ENCODE measurements around the gene SPATS1.

Gene SPATS1

GRCh38 chr6:44342489-44342888 lies at the start of gene SPATS1:
Gene SPATS1 (plus strand): TSS chr6:44342650. CDS start chr6:44343096, 446 bp downstream.
- no peak for TF ChIP-seq CTCF (IDR thresholded peaks at IDR 0.05; ENCODE audit: borderline replicate concordance, control extremely low read depth, extremely low read depth, insufficient read depth, missing control alignments)
- in situ Hi-C loops (cut with MboI; ENCODE audit: low sequenced_read_pairs, unreplicated experiment): no loop called here
- DNase-seq (ENCODE audit: low spot score): peak; percentile 19

GRCh38 chr6:44292661-44293365 lies 49.6 kb upstream of the SPATS1 start:
- no peak for TF ChIP-seq CTCF (IDR thresholded peaks at IDR 0.05; ENCODE audit: borderline replicate concordance, control extremely low read depth, extremely low read depth, insufficient read depth, missing control alignments)
- no peak for DNase-seq (ENCODE audit: low spot score)
- in situ Hi-C loops (cut with MboI; ENCODE audit: low sequenced_read_pairs, unreplicated experiment): no loop called here

- no peak for DNase-seq (ENCODE audit: low spot score)
- in situ Hi-C loops (cut with MboI; ENCODE audit: low sequenced_read_pairs, unreplicated experiment): no loop called here
- TF ChIP-seq CTCF (IDR thresholded peaks at IDR 0.05; ENCODE audit: borderline replicate concordance, control extremely low read depth, extremely low read depth, insufficient read depth, missing control alignments): no peak
These were observed 47.3 kb upstream of the SPATS1 start for GRCh38 chr6:44294832-44295791.

GRCh38 chr6:44297063-44298038 lies 45.1 kb upstream of the SPATS1 start:
- in situ Hi-C loops (cut with MboI; ENCODE audit: low sequenced_read_pairs, unreplicated experiment): no loop called here
- no peak for TF ChIP-seq CTCF (IDR thresholded peaks at IDR 0.05; ENCODE audit: borderline replicate concordance, control extremely low read depth, extremely low read depth, insufficient read depth, missing control alignments)
- peak; percentile 71 for DNase-seq (ENCODE audit: low spot score)

GRCh38 chr6:44298055-44298803 lies 44.2 kb upstream of the SPATS1 start:
- no peak for TF ChIP-seq CTCF (IDR thresholded peaks at IDR 0.05; ENCODE audit: borderline replicate concordance, control extremely low read depth, extremely low read depth, insufficient read depth, missing control alignments)
- DNase-seq (ENCODE audit: low spot score): no peak
- in situ Hi-C loops (cut with MboI; ENCODE audit: low sequenced_read_pairs, unreplicated experiment): no loop called here
